ENCODE results near the gene AGT.
"Not testable (repeated sequence)": the region's sequence is repeated elsewhere in the genome, so short reads cannot be mapped to it uniquely, and the experiment has no call there.

The AGT gene

GRCh38 chr1:230691615-230692014 is 22.3 kb downstream of the AGT start:
- no peak for DNase-seq (ENCODE audit: low read depth in 2 of 2)

- no peak for DNase-seq (ENCODE audit: low read depth in 2 of 2)
These were observed 23.8 kb downstream of the AGT start for GRCh38 chr1:230690101-230690500.

GRCh38 chr1:230686747-230687146 is 27.2 kb downstream of the AGT start:
- no peak for DNase-seq (ENCODE audit: low read depth in 2 of 2)

- no peak for DNase-seq (ENCODE audit: low read depth in 2 of 2)
These were observed 28.9 kb downstream of the AGT start for GRCh38 chr1:230684998-230685397.

GRCh38 chr1:230684146-230684545 is 29.8 kb downstream of the AGT start:
- no peak for DNase-seq (ENCODE audit: low read depth in 2 of 2)

GRCh38 chr1:230682882-230683610 is 30.9 kb downstream of the AGT start:
- DNase-seq (ENCODE audit: low read depth in 2 of 2): no peak

- no peak for DNase-seq (ENCODE audit: low read depth in 2 of 2)
These were observed 31.6 kb downstream of the AGT start for GRCh38 chr1:230682274-230682673.

- DNase-seq (ENCODE audit: low read depth in 2 of 2): no peak
These were observed 32.3 kb downstream of the AGT start for GRCh38 chr1:230681599-230681998.

- no peak for DNase-seq (ENCODE audit: low read depth in 2 of 2)
These were observed 33.5 kb downstream of the AGT start for GRCh38 chr1:230680300-230681025.

GRCh38 chr1:230679825-230680224 is 34.1 kb downstream of the AGT start:
- DNase-seq (ENCODE audit: low read depth in 2 of 2): no peak

- DNase-seq (ENCODE audit: low read depth in 2 of 2): no peak
These were observed 34.7 kb downstream of the AGT start for GRCh38 chr1:230679192-230679591.

- DNase-seq (ENCODE audit: low read depth in 2 of 2): no peak
These were observed 36.7 kb downstream of the AGT start for GRCh38 chr1:230677200-230677599.

- no peak for DNase-seq (ENCODE audit: low read depth in 2 of 2)
These were observed 39.3 kb downstream of the AGT start for GRCh38 chr1:230674581-230674980.

- no peak for DNase-seq (ENCODE audit: low read depth in 2 of 2)
These were observed 44.4 kb downstream of the AGT start for GRCh38 chr1:230669543-230669942.

- no peak for DNase-seq (ENCODE audit: low read depth in 2 of 2)
These were observed 45.7 kb downstream of the AGT start for GRCh38 chr1:230668227-230668626.

- DNase-seq (ENCODE audit: low read depth in 2 of 2): no peak
These were observed 51.9 kb downstream of the AGT start for GRCh38 chr1:230661976-230662375.

- no peak for DNase-seq (ENCODE audit: low read depth in 2 of 2)
These were observed 55.2 kb downstream of the AGT start for GRCh38 chr1:230658691-230659090.

GRCh38 chr1:230658103-230658502 is 55.8 kb downstream of the AGT start:
- DNase-seq (ENCODE audit: low read depth in 2 of 2): not testable (repeated sequence)

GRCh38 chr1:230656719-230657118 is 57.2 kb downstream of the AGT start:
- not testable (repeated sequence) for DNase-seq (ENCODE audit: low read depth in 2 of 2)
